Thyroid gland (tissue), 4 donors: ENCODE results near the gene TP53I13. TPM values are rescaled to one million over a fixed set of nuclear protein-coding genes. Genes with fewer than 3 reads are reported as not detected.

Experiments used
- DNase-seq, 2 donors: peaks; one replicate each; pipeline ENCODE4 v3.0.0-alpha.2; 2019
- H3K27ac ChIP-seq, 3 donors: fragments of 200-600 bp; sonication (generic); 1 replicate in 2 of 3; 2 replicates in 1 of 3; pipeline ENCODE4 v1.5.1; 2016 to 2019; ENCODE audit warnings: mild to moderate bottlenecking in 1 of 3, moderate library complexity in 1 of 3
- H3K27me3 ChIP-seq: fragments of 200-600 bp; sonication (generic); one replicate; pipeline ENCODE4 v1.5.1; 2019
- H3K36me3 ChIP-seq, 2 donors: fragments of 200-600 bp; sonication (generic); one replicate each; pipeline ENCODE4 v1.5.1; 2016 to 2019
- H3K4me1 ChIP-seq, 2 donors: fragments of 200-600 bp; sonication (generic); one replicate each; pipeline ENCODE4 v1.5.1; 2017 to 2019
- H3K4me3 ChIP-seq, 3 donors: fragments of 200-600 bp; sonication (generic); replicated peaks in 1 of 3; 1 replicate in 2 of 3; 2 replicates in 1 of 3; pipeline ENCODE4 v1.5.1; 2016; ENCODE audit warnings: mild to moderate bottlenecking in 1 of 3
- H3K9me3 ChIP-seq: fragments of 200-600 bp; sonication (generic); one replicate; pipeline ENCODE4 v1.5.1; 2017
- POLR2A ChIP-seq, 2 donors: fragments of 450-650 bp; IDR thresholded peaks; one replicate each; pipeline ENCODE4 v1.6.1; 2017; ENCODE audit warnings: antibody characterized with exemption in 2 of 2, mild to moderate bottlenecking in 2 of 2, moderate library complexity in 1 of 2
- WGBS, 2 donors: methylation state at CpG; one replicate each; pipeline ENCODE4 v1.1.5; 2017; 5-methylcytosine and 5-hydroxymethylcytosine counted together
- intact Hi-C: fragments of 100-400 bp; cut with DNase I; formaldehyde crosslinking; loops from one replicate; pipeline ENCODE4 v1.15.1; 2023
- total RNA-seq, 4 donors: library from RNA; depleted of rRNA; stranded (reverse); fragments of >200 nt; gene quantifications; one replicate each; pipeline ENCODE4 v1.2.3, GENCODE V29; 2016
- TF ChIP-seq, protein P1 (sequence below), 6 experiments: fragments of 200-600 bp in 3 of 6; fragments of 450-650 bp in 3 of 6; sonication (generic) in 3 of 6; IDR thresholded peaks; one replicate each; pipeline ENCODE4 v1.5.1; 2016 to 2019; ENCODE audit warnings: antibody characterized with exemption in 6 of 6, mild to moderate bottlenecking in 2 of 6, inconsistent platforms in 1 of 6, moderate library complexity in 1 of 6

Gene TP53I13
- total RNA-seq, 4 donors from 2014 or later: 54.7 to 79.0 (median 57.4) TPM

GRCh38 chr17:29610395-29610794 is 41.9 kb downstream of the TP53I13 start:
- 89 to 92% methylated on average over 3 of the region's 3 CpGs for WGBS, 2 donors
- Histone ChIP-seq H3K27me3 (no peaks in the 10 kb centered on the region), H3K36me3 (no peaks in the 10 kb centered on the region), H3K27ac (no peak overlapping the region), H3K4me1 (peaks cover 21 to 22% of the 10 kb centered on the region in 2 donors), H3K4me3 (no peak overlapping the region), H3K9me3 (no peaks in the 10 kb centered on the region)
- DNase-seq: no peak
- intact Hi-C loops: no loop called here
- TF ChIP-seq POLR2A (IDR thresholded peaks at IDR 0.05): no peak
- TF ChIP-seq, protein P1, sequence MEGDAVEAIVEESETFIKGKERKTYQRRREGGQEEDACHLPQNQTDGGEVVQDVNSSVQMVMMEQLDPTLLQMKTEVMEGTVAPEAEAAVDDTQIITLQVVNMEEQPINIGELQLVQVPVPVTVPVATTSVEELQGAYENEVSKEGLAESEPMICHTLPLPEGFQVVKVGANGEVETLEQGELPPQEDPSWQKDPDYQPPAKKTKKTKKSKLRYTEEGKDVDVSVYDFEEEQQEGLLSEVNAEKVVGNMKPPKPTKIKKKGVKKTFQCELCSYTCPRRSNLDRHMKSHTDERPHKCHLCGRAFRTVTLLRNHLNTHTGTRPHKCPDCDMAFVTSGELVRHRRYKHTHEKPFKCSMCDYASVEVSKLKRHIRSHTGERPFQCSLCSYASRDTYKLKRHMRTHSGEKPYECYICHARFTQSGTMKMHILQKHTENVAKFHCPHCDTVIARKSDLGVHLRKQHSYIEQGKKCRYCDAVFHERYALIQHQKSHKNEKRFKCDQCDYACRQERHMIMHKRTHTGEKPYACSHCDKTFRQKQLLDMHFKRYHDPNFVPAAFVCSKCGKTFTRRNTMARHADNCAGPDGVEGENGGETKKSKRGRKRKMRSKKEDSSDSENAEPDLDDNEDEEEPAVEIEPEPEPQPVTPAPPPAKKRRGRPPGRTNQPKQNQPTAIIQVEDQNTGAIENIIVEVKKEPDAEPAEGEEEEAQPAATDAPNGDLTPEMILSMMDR (IDR thresholded peaks at IDR 0.05): no peak

DNA sequence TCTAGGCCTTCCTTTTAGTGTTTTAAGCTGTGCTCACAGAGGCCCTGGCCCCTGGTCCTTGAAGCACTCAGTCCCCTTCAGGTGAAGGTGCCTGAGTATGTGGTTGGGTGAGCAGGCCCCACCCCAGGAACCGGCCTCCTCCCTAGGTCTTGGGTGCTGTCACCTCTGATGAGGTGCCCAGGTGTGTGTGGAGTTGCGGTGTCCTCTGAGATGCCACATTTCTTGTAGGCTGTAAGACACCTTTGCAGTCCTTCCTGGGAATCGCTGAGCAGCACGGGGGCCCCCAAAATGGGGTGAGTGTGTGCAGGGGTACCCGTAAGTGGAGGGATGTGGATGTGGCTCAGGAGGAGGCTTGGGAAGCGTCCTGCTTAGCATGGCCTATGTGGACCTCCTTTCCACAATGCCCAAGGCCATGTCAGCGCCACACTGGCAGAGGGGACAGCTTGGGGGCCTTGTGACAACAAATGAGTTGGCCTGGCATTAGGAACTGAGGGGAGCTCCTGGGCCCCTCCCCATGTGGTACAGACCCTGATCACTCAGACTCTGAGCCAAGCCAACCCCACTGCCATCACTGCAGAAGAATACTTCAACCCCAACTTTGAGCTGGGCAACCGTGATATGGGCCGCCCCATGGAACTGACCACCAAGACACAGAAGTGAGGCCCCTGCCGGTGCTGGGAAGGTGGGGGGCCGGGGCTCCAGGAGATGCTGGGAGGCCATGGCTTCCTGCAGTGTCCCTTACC is 43.0 kb downstream of the TP53I13 start:
- H3K4me3 ChIP-seq: no peak overlapping the region
- intact Hi-C loops: no loop called here
- no peaks in the 10 kb centered on the region for H3K36me3 ChIP-seq
- H3K27ac ChIP-seq: no peak overlapping the region
- H3K9me3 ChIP-seq: no peaks in the 10 kb centered on the region
- DNase-seq: no peak
- TF ChIP-seq POLR2A (IDR thresholded peaks at IDR 0.05): no peak
- TF ChIP-seq, protein P1 (IDR thresholded peaks at IDR 0.05): no peak
- H3K27me3 ChIP-seq: no peaks in the 10 kb centered on the region
- H3K4me1 ChIP-seq: peaks cover 30 to 31% of the 10 kb centered on the region in 2 donors
- 95 to 97% methylated on average over 10 of the region's 11 CpGs for WGBS, 2 donors

DNA sequence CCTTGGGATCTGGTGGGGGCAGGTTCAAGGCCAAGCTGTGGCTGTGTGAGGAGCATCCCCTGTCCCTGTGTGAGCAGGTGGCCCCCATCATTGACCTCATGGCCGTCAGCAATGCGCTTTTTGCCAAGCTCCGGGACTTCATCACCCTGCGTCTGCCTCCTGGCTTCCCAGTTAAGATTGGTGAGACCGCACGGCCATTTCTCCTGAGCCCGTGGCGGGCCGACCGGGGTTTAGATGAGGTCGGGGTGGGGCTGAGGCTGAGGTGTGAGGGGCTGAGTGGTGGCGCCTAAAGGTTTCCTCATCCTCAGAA is 43.5 kb downstream of the TP53I13 start:
- no peaks in the 10 kb centered on the region for H3K36me3 ChIP-seq
- no peak overlapping the region for H3K27ac ChIP-seq
- no peaks in the 10 kb centered on the region for H3K27me3 ChIP-seq
- H3K9me3 ChIP-seq: no peaks in the 10 kb centered on the region
- no peak overlapping the region for H3K4me3 ChIP-seq
- DNase-seq: no peak
- no peak for TF ChIP-seq POLR2A (IDR thresholded peaks at IDR 0.05)
- TF ChIP-seq, protein P1 (IDR thresholded peaks at IDR 0.05): no peak
- WGBS, 2 donors: 86 to 89% methylated on average over 9 to 11 of the region's 12 CpGs
- intact Hi-C loops: no loop called here
- peaks cover 35% of the 10 kb centered on the region in 2 donors for H3K4me1 ChIP-seq

GRCh38 chr17:29612404-29613280 is 44.1 kb downstream of the TP53I13 start:
- intact Hi-C loops: no loop called here
- Histone ChIP-seq H3K36me3 (no peaks in the 10 kb centered on the region), H3K9me3 (no peaks in the 10 kb centered on the region), H3K27ac (no peak overlapping the region), H3K27me3 (no peaks in the 10 kb centered on the region), H3K4me1 (peaks cover 40 to 41% of the 10 kb centered on the region in 2 donors), H3K4me3 (peak overlapping the region in 1 of 3 donors; percentile 20)
- peak in 1 of 2 donors; percentile 37 for DNase-seq
- 50 to 60% methylated on average over 2 to 30 of the region's 85 CpGs for WGBS, 2 donors
- TF ChIP-seq POLR2A (IDR thresholded peaks at IDR 0.05): no peak
- TF ChIP-seq, protein P1 (IDR thresholded peaks at IDR 0.05): no peak
